Measurements from ENCODE around the gene CCDC13.

The CCDC13 gene

DNA sequence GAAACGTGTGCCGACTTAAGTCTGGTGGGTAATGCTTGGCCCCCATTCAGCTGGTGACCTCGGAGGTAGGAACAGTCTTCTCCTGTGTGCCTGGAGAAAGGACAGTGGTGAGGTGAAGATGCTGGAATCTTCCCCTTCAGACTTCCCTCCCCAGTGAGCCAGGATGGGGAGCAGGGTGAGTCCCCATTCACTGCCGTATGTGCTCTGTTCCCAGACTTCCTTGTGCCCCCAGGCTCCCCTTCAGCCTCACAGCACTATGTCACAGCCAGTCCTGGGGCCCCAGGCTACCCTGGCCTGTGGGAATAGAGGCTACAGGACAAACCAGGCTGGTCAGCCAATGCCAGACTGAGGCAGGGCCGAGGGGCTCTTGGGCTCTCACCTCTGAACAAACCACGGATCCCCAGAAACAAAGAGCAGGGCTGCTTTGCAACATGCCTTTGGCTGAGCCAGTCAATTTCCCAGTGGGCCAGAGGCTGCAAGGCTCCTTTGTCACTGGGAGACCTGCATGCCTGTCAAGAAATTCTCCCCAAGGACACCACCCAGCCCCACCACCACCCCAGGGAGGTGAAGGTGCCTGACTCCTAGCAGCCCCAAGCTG lies 38.7 kb downstream of the CCDC13 start:
- TF ChIP-seq TARDBP (IDR thresholded peaks at IDR 0.05) (no peak), SP1 (IDR thresholded peaks at IDR 0.05) (no peak), L3MBTL2 (conservative IDR thresholded peaks at IDR 0.05) (no peak), FOXM1 (IDR thresholded peaks at IDR 0.05; ENCODE audit: borderline replicate concordance) (no peak), LEF1 (IDR thresholded peaks at IDR 0.05; ENCODE audit: borderline replicate concordance) (no peak), ZNF384 (IDR thresholded peaks at IDR 0.05) (no peak), FOXK2 (IDR thresholded peaks at IDR 0.05) (no peak), ARNT (IDR thresholded peaks at IDR 0.05) (no peak)
- TF ChIP-seq, protein P1, sequence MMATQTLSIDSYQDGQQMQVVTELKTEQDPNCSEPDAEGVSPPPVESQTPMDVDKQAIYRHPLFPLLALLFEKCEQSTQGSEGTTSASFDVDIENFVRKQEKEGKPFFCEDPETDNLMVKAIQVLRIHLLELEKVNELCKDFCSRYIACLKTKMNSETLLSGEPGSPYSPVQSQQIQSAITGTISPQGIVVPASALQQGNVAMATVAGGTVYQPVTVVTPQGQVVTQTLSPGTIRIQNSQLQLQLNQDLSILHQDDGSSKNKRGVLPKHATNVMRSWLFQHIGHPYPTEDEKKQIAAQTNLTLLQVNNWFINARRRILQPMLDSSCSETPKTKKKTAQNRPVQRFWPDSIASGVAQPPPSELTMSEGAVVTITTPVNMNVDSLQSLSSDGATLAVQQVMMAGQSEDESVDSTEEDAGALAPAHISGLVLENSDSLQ (IDR thresholded peaks at IDR 0.05): no peak
- ChIA-PET CTCF (no interaction called here), POLR2A (no interaction called here)
- DNase-seq (ENCODE audit: extremely low spot score): no peak

DNA sequence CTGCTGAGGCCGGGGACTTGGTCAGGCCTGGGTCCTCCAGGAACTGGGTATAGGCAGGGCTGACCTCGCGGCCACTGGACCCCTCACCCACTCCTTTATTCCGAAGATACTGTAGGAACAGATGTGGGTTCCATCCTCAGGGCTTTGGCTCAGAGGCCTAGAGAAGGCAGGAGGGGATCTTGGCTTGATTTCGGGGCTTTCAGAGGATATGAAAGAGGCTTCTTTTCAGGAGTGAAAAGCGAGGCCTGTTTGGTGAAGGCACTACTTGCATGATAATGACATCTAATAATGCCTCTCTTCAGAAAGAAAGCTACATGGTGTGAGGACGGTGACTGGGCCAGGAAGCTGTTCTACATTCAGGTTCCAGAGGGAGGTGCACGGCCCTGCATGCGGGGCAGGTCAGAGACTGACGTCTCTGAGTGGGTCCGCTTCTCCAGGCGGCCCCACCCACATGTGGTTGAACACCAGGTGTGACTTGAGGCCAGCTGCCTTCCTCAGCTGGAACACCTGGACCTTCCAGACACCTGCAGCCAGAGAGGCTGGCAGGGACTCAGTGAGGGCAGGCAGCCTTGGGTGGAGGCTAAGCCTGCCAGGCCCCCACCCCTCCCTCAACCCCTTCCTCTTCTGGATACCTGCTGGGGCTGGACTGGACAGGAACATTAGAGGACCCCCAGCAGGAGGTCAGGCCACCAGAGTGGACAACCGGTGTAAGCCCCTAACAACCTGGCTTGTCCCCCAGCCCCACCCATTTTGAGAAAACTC lies 39.4 kb downstream of the CCDC13 start:
- no peak for TF ChIP-seq FOXM1 (IDR thresholded peaks at IDR 0.05; ENCODE audit: borderline replicate concordance)
- TF ChIP-seq CTBP1 (IDR thresholded peaks at IDR 0.05; ENCODE audit: borderline replicate concordance): no peak
- TF ChIP-seq, protein P1 (IDR thresholded peaks at IDR 0.05): no peak
- TF ChIP-seq ZNF384 (IDR thresholded peaks at IDR 0.05): no peak
- TF ChIP-seq FOXK2 (IDR thresholded peaks at IDR 0.05): no peak
- no peak for DNase-seq (ENCODE audit: extremely low spot score)
- POLR2A ChIA-PET: no interaction called here
- CTCF ChIA-PET: no interaction called here

DNA sequence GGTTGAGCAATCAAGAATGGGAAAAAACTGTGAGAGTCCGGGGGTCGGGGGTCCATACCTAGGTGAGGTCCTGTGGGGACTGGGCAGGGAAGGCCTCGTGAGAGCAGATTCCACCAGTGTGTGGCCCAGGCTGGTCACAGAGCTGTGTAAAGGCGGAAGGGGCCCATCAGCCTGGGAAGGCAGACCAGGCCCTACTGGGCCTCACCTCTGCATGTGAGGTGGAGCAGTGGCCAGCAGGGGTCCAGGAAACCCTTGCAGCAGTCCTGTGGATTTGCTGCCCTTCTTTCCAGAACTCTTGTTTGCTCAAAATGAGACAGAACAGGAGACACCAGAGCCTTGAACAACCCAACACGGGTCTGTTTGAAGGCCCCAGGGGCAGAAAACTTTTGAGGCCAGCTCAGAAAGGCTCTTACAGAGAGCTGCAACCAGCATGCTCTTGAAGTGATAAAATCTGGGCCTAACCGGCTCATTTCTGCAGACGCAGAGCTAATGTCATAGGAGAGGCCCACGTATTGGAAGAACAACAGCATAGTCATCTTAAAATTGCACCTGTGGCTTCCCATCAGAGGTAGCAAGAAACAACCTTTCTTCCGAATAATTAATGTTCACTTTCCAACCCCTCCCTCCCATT lies 40.1 kb downstream of the CCDC13 start:
- POLR2A ChIA-PET: no interaction called here
- peak; percentile 36 for DNase-seq (ENCODE audit: extremely low spot score)
- CTCF ChIA-PET: interaction anchor here (0.7 kb wide), 1 partner anchor 13 kb away, joined by 3 read pairs; no protein-coding TSS in a partner anchor
- no peak for TF ChIP-seq ARNT (IDR thresholded peaks at IDR 0.05)

DNA sequence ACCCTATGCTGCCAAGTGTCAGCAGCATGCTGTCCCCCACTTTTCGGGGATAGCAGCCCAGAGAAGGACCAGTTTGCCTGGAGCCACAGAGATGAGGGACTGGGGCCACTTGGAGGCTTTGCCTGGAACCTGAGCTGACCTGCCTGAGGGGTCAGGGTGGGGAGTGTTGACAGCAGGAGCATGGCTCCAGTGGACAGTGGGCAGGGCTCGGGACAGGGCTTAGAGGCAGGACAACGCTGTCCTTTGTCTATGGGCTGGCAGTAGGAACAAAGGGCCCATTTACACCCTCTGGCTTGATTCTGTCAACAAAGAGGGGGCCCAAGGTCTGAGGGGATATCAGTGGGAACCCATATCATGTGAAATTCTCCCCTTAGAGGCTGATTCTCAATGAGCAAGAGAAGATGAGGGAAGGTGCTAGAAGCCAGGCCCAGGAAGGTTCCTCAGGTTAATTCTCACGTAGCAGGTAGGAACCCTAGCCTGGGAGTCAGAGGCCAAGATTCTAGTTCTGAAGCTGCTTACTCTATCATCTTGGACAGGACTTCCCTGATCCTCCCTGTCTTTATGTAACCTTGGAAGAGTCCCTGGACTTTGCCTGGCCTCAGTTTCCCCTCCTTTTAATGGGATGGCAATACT lies 40.7 kb downstream of the CCDC13 start:
- no peak for DNase-seq (ENCODE audit: extremely low spot score)
- CTCF ChIA-PET: interaction anchor here (0.7 kb wide), 1 partner anchor 13 kb away, joined by 3 read pairs; no protein-coding TSS in a partner anchor
- TF ChIP-seq FOXA1 (IDR thresholded peaks at IDR 0.05): no peak
- no peak for TF ChIP-seq ARNT (IDR thresholded peaks at IDR 0.05)
- POLR2A ChIA-PET: no interaction called here

DNA sequence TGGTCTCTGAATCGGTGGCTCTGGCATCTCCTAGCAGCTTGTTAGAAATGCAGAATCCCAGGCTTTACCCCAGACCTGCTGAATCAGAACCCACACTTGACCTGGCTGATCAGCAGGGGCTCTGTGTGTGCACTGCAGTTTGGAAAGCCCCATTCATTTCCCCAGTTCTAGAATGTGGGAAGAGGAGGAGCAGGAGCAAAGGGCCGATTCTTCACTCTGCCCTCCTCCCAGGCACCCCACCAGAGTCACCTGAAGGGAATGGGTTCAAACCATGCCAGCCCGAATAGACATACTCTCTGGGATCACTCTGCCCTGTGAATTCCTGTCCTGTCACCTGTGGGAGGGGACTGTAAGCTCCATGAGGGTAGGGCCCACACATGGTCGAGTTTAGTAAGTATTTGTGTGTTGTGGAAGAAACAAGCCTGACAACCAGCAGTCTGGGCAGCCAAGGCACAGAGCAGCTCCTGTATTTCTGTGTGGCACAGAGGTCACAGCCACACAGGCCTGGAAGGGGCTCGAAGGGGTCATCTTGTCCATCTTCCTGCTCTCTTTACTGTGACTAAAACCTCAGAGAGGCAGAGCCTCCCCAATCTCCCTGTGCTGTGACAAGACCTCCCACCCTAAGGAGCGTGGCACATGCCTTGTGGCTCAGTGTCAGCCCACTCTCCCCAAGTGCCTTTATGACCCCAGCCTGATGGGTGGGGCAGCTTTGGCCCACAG lies 41.4 kb downstream of the CCDC13 start:
- POLR2A ChIA-PET: no interaction called here
- CTCF ChIA-PET: no interaction called here
- no peak for DNase-seq (ENCODE audit: extremely low spot score)
- TF ChIP-seq TARDBP (IDR thresholded peaks at IDR 0.05): no peak
- no peak for TF ChIP-seq ELF4 (IDR thresholded peaks at IDR 0.05)
- no peak for TF ChIP-seq SP1 (IDR thresholded peaks at IDR 0.05)
- TF ChIP-seq L3MBTL2 (conservative IDR thresholded peaks at IDR 0.05): no peak
- no peak for TF ChIP-seq SUZ12 (IDR thresholded peaks at IDR 0.05)
- no peak for TF ChIP-seq ARNT (IDR thresholded peaks at IDR 0.05)
- TF ChIP-seq BHLHE40 (IDR thresholded peaks at IDR 0.05; ENCODE audit: borderline replicate concordance): no peak
- no peak for TF ChIP-seq HDGF (IDR thresholded peaks at IDR 0.05; ENCODE audit: borderline replicate concordance)
- TF ChIP-seq ZNF384 (IDR thresholded peaks at IDR 0.05): no peak
- no peak for TF ChIP-seq NFRKB (IDR thresholded peaks at IDR 0.05)
- TF ChIP-seq, protein P1 (IDR thresholded peaks at IDR 0.05): no peak

DNA sequence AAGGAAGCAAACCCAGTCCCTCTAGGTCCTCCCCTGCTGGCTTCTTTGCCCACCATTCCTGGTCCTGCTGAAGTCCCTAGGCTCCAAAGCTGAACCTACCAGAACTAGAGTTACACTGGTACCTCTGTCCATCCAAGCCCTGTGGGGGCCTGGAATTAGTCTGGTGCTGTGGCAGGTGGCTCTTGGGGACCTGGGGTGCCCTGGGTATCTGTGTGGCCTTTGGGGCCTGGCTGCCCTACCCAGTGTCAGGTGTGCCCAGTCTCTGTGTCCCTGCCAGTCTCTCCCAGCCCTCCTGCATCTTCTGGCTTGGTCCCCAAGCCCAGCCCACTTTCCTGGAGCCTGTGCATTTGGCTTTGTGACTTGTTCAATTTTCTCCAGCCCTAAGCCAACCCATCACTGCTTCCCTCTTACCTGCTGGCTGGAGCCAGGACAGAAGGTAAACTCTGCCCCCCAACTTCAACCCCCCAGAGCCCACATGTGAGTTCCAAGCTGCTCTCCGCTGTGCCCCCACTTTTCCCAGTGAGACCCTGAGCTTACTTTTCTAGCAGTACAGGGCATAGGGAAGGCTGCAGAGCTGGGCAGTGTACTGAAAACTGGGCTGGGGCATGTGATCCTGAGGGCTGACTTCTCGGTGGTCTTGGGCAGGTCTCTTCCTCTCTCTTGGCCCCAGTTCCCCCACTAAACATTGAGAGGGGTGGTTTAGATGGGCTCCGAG lies 42.2 kb downstream of the CCDC13 start:
- DNase-seq (ENCODE audit: extremely low spot score): no peak
- ChIA-PET CTCF (no interaction called here), POLR2A (no interaction called here)
- TF ChIP-seq LEF1 (IDR thresholded peaks at IDR 0.05; ENCODE audit: borderline replicate concordance) (no peak), FOXM1 (IDR thresholded peaks at IDR 0.05; ENCODE audit: borderline replicate concordance) (no peak), ELF4 (IDR thresholded peaks at IDR 0.05) (no peak), ARNT (IDR thresholded peaks at IDR 0.05) (no peak), L3MBTL2 (conservative IDR thresholded peaks at IDR 0.05) (no peak), FOXA1 (IDR thresholded peaks at IDR 0.05) (no peak), ZNF384 (IDR thresholded peaks at IDR 0.05) (no peak), CTBP1 (IDR thresholded peaks at IDR 0.05; ENCODE audit: borderline replicate concordance) (no peak), SUZ12 (IDR thresholded peaks at IDR 0.05) (no peak), FOXK2 (IDR thresholded peaks at IDR 0.05) (no peak), TARDBP (IDR thresholded peaks at IDR 0.05) (no peak)
